ENCODE results near the gene ATXN7L1.

The ATXN7L1 gene

DNA sequence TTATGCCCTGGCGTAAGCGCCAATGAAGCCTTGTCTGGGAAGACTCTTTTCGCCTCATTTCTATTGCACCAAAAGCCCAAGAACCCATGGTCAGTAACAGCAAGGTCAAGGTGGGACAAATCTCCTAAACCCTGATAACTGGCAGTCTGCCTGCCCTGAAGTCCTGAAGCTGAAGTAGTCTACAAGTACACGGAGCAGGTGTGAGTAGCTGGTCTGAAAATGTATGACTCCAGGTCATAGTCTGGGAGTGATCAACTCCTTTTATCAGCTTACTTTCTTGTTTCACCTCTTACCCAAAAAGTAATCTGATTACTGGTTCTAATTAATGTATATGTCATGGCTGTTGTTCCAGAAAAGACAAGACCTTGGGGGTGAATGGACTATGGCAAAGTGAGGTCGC lies 187.8 kb downstream of the ATXN7L1 start (continued):
- TF ChIP-seq ZFP41 (tag by site-specific recombination; IDR thresholded peaks at IDR 0.05; ENCODE audit: borderline replicate concordance) (no peak), ZXDB (tag by site-specific recombination; IDR thresholded peaks at IDR 0.05) (no peak), ZNF530 (tag by site-specific recombination; IDR thresholded peaks at IDR 0.05; ENCODE audit: low read depth) (no peak), ZNF843 (tag by site-specific recombination; IDR thresholded peaks at IDR 0.05) (no peak), KLF16 (tag by site-specific recombination; IDR thresholded peaks at IDR 0.05) (no peak)
- TF ChIP-seq, protein P1, sequence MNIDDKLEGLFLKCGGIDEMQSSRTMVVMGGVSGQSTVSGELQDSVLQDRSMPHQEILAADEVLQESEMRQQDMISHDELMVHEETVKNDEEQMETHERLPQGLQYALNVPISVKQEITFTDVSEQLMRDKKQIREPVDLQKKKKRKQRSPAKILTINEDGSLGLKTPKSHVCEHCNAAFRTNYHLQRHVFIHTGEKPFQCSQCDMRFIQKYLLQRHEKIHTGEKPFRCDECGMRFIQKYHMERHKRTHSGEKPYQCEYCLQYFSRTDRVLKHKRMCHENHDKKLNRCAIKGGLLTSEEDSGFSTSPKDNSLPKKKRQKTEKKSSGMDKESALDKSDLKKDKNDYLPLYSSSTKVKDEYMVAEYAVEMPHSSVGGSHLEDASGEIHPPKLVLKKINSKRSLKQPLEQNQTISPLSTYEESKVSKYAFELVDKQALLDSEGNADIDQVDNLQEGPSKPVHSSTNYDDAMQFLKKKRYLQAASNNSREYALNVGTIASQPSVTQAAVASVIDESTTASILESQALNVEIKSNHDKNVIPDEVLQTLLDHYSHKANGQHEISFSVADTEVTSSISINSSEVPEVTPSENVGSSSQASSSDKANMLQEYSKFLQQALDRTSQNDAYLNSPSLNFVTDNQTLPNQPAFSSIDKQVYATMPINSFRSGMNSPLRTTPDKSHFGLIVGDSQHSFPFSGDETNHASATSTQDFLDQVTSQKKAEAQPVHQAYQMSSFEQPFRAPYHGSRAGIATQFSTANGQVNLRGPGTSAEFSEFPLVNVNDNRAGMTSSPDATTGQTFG (tag by site-specific recombination; IDR thresholded peaks at IDR 0.05; ENCODE audit: borderline replicate concordance), result no peak

DNA sequence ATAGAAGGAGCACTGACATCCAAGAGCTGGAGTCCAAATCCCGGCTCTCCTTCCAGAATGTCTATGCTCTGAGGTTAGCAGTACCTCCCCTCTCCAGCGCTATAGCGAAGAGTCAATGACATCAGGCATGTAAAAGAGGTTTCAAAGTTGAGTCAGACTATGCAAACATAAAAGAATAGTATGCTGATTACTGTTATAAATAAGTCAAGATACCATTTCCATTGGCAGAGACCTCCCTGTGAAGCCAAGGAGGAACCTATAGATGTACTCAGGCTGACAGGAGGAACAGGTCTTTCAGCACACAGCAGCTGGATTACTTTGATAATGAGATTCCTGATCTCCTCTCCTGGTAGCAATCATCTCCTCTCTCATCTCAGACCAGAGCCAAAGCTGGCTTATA lies 191.2 kb downstream of the ATXN7L1 start:
- no peak overlapping the region for H3K27ac ChIP-seq (ENCODE audit: extremely low read depth, low read depth, low read length)
- no peaks in the 10 kb centered on the region for H3K36me3 ChIP-seq (ENCODE audit: control insufficient read depth in 2 of 2, insufficient read depth in 1 of 2, low read length in 2 of 2)
- no peak for TF ChIP-seq KLF7 (tag by site-specific recombination; IDR thresholded peaks at IDR 0.05; ENCODE audit: borderline replicate concordance)
- no peak overlapping the region for H3K4me3 ChIP-seq (ENCODE audit: low read depth, low read length)
- no peaks in the 10 kb centered on the region for H3K9me3 ChIP-seq (ENCODE audit: control insufficient read depth, insufficient read depth, low read depth, low read length)
- no peaks in the 10 kb centered on the region for H3K4me1 ChIP-seq (ENCODE audit: control insufficient read depth, insufficient read depth, low read length)
- POLR2A ChIA-PET, result no interaction called here
- CTCF ChIA-PET, result interaction anchor here (0.6 to 1.0 kb wide), 3 partner anchors 16 to 66 kb away, joined by 3 to 4 read pairs (median 4); no protein-coding TSS in a partner anchor

DNA sequence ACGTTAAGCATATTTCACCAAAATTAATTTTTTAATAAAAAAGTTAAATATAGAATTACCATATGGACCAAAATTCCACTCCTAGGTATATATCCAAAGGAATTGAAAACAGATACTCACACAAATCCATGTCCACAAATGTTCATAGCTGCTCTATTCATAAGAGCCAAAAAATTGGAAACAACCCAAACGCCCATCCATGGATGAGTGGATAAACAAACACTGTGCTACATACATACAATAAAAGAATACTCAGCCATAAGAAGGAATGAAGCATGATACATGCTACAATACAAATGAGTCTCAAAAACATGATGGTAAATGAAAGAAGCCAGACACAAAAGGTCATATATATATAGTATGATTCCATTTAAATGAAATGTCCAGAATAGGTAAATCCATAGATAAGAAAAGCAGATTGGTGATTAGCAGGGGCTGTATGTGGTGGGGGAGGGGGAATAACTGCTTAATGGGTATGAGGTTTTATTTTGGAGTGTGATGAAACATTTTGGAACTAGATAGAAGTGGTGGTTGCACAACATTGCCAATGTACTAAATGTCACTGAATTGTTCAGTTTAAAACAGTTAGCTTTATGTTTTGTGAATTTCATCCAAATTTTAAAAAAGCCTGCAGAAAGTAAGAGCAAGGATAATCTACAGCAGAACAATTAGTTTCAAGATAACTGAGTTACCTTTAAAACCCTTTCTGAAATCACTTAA lies 193.9 kb downstream of the ATXN7L1 start:
- no peak overlapping the region for H3K4me3 ChIP-seq (ENCODE audit: low read depth, low read length)
- no peak for TF ChIP-seq ZNF830 (tag by site-specific recombination; IDR thresholded peaks at IDR 0.05; ENCODE audit: low read depth)
- TF ChIP-seq ZBTB17 (tag by site-specific recombination; IDR thresholded peaks at IDR 0.05), result peak; percentile 80
- TF ChIP-seq ZNF24 (tag by site-specific recombination; IDR thresholded peaks at IDR 0.05), result 0 out of 2 replicates have a peak, but pooled peaks have one; percentile 39
- H3K36me3 ChIP-seq (ENCODE audit: control insufficient read depth in 2 of 2, insufficient read depth in 1 of 2, low read length in 2 of 2), result no peaks in the 10 kb centered on the region
- no peaks in the 10 kb centered on the region for H3K9me3 ChIP-seq (ENCODE audit: control insufficient read depth, insufficient read depth, low read depth, low read length)
- no peak overlapping the region for H3K27ac ChIP-seq (ENCODE audit: extremely low read depth, low read depth, low read length)
- ChIA-PET CTCF (interaction anchor here (1.1 to 2.2 kb wide), 2 partner anchors 19 to 25 kb away, joined by 3 to 11 read pairs; no protein-coding TSS in a partner anchor), POLR2A (interaction anchor here (0.7 kb wide), 1 partner anchor 75 kb away, joined by 4 read pairs; no protein-coding TSS in a partner anchor)
- H3K4me1 ChIP-seq (ENCODE audit: control insufficient read depth, insufficient read depth, low read length), result no peaks in the 10 kb centered on the region

DNA sequence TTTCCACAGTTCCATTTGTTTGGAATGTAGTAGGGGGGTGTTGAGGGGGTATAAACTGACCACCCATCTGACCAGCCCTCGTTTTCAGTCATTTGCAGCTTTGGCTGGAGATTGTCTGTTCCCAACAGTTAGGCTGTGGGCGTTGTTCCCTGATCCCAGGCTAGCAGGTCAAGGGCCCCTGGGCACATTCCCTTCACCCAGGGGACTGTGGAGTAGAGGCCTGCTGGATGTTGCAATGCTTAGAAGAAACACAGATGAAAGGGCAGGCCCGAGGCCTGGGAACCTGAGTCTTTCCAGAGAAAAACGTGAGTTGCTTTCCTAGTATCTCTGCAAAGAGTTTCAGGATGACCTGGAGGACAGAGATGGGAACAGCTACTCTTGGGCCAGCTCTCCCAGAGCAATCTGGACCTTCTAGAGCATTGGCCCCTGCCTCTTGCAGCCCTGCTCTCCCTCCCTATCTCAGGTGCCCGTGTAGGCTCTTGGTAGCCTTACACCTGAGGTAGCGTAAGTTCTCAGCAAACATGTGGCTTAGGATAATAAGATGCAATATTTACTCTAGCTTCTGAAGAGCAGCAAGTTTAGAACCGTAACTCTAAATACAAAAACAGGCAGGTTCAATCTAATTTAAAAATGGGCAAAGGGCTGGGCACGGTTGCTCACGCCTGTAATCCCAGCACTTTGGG lies 195.8 kb downstream of the ATXN7L1 start:
- ChIA-PET POLR2A (no interaction called here), CTCF (interaction anchor here (0.5 to 0.6 kb wide), 3 partner anchors 28 to 782 kb away, joined by 3 to 5 read pairs (median 3); no protein-coding TSS in a partner anchor)
- Histone ChIP-seq H3K27ac (ENCODE audit: extremely low read depth, low read depth, low read length) (no peak overlapping the region), H3K36me3 (ENCODE audit: control insufficient read depth in 2 of 2, insufficient read depth in 1 of 2, low read length in 2 of 2) (no peaks in the 10 kb centered on the region), H3K4me3 (ENCODE audit: low read depth, low read length) (no peak overlapping the region), H3K9me3 (ENCODE audit: control insufficient read depth, insufficient read depth, low read depth, low read length) (no peaks in the 10 kb centered on the region), H3K4me1 (ENCODE audit: control insufficient read depth, insufficient read depth, low read length) (no peaks in the 10 kb centered on the region)
- TF ChIP-seq KLF1 (tag by site-specific recombination; IDR thresholded peaks at IDR 0.05) (no peak), ZNF292 (tag by site-specific recombination; IDR thresholded peaks at IDR 0.05; ENCODE audit: borderline replicate concordance, low read depth) (no peak), ZSCAN30 (tag by site-specific recombination; IDR thresholded peaks at IDR 0.05) (no peak), BCL11B (tag by site-specific recombination; IDR thresholded peaks at IDR 0.05; ENCODE audit: low read depth) (no peak), GLI4 (tag by site-specific recombination; IDR thresholded peaks at IDR 0.05) (no peak), ZEB2 (tag by site-specific recombination; IDR thresholded peaks at IDR 0.05) (no peak), ZXDB (tag by site-specific recombination; IDR thresholded peaks at IDR 0.05) (no peak), ZNF423 (tag by site-specific recombination; IDR thresholded peaks at IDR 0.05) (no peak), HOXA7 (CRISPR knock-in tag; IDR thresholded peaks at IDR 0.05; ENCODE audit: borderline replicate concordance) (no peak), KLF16 (tag by site-specific recombination; IDR thresholded peaks at IDR 0.05) (no peak), ZFP41 (tag by site-specific recombination; IDR thresholded peaks at IDR 0.05; ENCODE audit: borderline replicate concordance) (no peak)
- TF ChIP-seq, protein P2, sequence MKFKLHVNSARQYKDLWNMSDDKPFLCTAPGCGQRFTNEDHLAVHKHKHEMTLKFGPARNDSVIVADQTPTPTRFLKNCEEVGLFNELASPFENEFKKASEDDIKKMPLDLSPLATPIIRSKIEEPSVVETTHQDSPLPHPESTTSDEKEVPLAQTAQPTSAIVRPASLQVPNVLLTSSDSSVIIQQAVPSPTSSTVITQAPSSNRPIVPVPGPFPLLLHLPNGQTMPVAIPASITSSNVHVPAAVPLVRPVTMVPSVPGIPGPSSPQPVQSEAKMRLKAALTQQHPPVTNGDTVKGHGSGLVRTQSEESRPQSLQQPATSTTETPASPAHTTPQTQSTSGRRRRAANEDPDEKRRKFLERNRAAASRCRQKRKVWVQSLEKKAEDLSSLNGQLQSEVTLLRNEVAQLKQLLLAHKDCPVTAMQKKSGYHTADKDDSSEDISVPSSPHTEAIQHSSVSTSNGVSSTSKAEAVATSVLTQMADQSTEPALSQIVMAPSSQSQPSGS (tag by site-specific recombination; IDR thresholded peaks at IDR 0.05; ENCODE audit: low read depth), result no peak
- TF ChIP-seq, protein P3, sequence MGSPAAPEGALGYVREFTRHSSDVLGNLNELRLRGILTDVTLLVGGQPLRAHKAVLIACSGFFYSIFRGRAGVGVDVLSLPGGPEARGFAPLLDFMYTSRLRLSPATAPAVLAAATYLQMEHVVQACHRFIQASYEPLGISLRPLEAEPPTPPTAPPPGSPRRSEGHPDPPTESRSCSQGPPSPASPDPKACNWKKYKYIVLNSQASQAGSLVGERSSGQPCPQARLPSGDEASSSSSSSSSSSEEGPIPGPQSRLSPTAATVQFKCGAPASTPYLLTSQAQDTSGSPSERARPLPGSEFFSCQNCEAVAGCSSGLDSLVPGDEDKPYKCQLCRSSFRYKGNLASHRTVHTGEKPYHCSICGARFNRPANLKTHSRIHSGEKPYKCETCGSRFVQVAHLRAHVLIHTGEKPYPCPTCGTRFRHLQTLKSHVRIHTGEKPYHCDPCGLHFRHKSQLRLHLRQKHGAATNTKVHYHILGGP (tag by site-specific recombination; IDR thresholded peaks at IDR 0.05), result no peak

Measured in HEK293 (cell line).